ENCODE data around the gene SHISA2. TPM values are rescaled to one million over a fixed set of nuclear protein-coding genes. Genes with fewer than 3 reads are reported as not detected.

Gene SHISA2
- total RNA-seq, 2 donors from 2014 or later: 1.8 TPM; not detected in 1

- H3K9me3 ChIP-seq: no peaks in the 10 kb centered on the region
- no peak overlapping the region for H3K4me3 ChIP-seq
- H3K27ac ChIP-seq: no peak overlapping the region
- peaks cover 25% of the 10 kb centered on the region for H3K4me1 ChIP-seq
- intact Hi-C loops (cut with DNase I): no loop called here
- ATAC-seq: peak; percentile 12
- TF ChIP-seq, protein P1, sequence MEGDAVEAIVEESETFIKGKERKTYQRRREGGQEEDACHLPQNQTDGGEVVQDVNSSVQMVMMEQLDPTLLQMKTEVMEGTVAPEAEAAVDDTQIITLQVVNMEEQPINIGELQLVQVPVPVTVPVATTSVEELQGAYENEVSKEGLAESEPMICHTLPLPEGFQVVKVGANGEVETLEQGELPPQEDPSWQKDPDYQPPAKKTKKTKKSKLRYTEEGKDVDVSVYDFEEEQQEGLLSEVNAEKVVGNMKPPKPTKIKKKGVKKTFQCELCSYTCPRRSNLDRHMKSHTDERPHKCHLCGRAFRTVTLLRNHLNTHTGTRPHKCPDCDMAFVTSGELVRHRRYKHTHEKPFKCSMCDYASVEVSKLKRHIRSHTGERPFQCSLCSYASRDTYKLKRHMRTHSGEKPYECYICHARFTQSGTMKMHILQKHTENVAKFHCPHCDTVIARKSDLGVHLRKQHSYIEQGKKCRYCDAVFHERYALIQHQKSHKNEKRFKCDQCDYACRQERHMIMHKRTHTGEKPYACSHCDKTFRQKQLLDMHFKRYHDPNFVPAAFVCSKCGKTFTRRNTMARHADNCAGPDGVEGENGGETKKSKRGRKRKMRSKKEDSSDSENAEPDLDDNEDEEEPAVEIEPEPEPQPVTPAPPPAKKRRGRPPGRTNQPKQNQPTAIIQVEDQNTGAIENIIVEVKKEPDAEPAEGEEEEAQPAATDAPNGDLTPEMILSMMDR (IDR thresholded peaks at IDR 0.05): peak in 1 of 7 experiments; percentile 13
- no peak for TF ChIP-seq POLR2A (IDR thresholded peaks at IDR 0.05)
- no peaks in the 10 kb centered on the region for H3K27me3 ChIP-seq
- 0 to 4% methylated on average over 4 to 80 of the region's 82 CpGs for WGBS, 2 donors
- H3K36me3 ChIP-seq (replicated peaks in 1 of 2; ENCODE audit: insufficient read depth in 1 of 2, low read depth in 2 of 2): no peaks in the 10 kb centered on the region
- DNase-seq: peak in 2 of 4 donors; percentile 12 to 21
Measured at GRCh38 chr13:26050568-26051230, 1.1 kb downstream of the SHISA2 start.

DNA sequence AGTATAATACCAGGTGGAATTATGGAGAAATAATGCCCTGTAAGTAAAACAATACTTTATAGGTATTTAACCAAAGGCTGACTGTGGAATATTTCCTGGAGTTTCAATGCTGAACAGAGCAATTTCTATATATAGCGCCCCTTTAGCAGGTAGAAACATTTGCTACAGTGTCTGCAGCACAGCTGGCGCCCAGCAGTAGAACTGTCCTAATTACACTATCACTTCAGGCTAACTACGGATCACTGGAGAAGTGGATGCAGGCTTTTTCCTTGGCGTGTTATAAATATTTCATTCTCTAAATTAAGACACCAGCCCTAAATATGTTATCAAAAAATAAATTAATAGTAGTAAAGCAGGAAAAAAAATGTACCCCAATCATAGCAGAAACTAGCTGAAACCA, 3.1 kb downstream of the SHISA2 start:
- H3K36me3 ChIP-seq (replicated peaks in 1 of 2; ENCODE audit: insufficient read depth in 1 of 2, low read depth in 2 of 2): no peaks in the 10 kb centered on the region
- no peak for DNase-seq
- TF ChIP-seq POLR2A (IDR thresholded peaks at IDR 0.05): no peak
- TF ChIP-seq, protein P1 (IDR thresholded peaks at IDR 0.05): no peak
- H3K27me3 ChIP-seq: no peaks in the 10 kb centered on the region
- no peak overlapping the region for H3K27ac ChIP-seq
- no peak for ATAC-seq
- H3K4me3 ChIP-seq: no peak overlapping the region
- H3K4me1 ChIP-seq: peaks cover 25% of the 10 kb centered on the region
- H3K9me3 ChIP-seq: no peaks in the 10 kb centered on the region
- 52 to 61% methylated on average over 4 of the region's 4 CpGs for WGBS, 2 donors
- intact Hi-C loops (cut with DNase I): no loop called here

DNA sequence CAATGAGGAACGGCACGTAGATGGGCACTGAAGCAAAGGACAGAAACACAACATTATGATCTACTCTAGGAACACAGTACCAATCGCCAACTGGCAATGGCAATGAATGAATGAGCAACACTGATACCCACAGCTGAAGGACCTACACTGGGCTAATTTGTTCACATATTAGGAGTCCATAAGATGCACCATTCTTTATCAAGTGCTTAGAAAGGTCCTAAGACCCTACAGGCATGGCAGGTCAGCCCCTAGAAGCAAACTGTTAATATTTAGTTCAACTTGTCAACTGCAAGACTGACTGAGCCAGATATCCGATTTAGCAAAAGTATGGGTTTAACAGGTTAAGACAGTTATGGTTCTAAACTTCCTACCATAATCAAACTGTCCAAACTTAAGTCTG, 4.8 kb downstream of the SHISA2 start:
- DNase-seq (no peak), ATAC-seq (no peak)
- H3K36me3 ChIP-seq (replicated peaks in 1 of 2; ENCODE audit: insufficient read depth in 1 of 2, low read depth in 2 of 2): no peaks in the 10 kb centered on the region
- 77 to 87% methylated on average over 3 to 4 of the region's 4 CpGs for WGBS, 2 donors
- no peak overlapping the region for H3K27ac ChIP-seq
- H3K27me3 ChIP-seq: no peaks in the 10 kb centered on the region
- no peaks in the 10 kb centered on the region for H3K9me3 ChIP-seq
- intact Hi-C loops (cut with DNase I): no loop called here
- no peak for TF ChIP-seq POLR2A (IDR thresholded peaks at IDR 0.05)
- TF ChIP-seq, protein P1 (IDR thresholded peaks at IDR 0.05): no peak
- H3K4me1 ChIP-seq: peaks cover 22% of the 10 kb centered on the region
- H3K4me3 ChIP-seq: no peak overlapping the region

DNA sequence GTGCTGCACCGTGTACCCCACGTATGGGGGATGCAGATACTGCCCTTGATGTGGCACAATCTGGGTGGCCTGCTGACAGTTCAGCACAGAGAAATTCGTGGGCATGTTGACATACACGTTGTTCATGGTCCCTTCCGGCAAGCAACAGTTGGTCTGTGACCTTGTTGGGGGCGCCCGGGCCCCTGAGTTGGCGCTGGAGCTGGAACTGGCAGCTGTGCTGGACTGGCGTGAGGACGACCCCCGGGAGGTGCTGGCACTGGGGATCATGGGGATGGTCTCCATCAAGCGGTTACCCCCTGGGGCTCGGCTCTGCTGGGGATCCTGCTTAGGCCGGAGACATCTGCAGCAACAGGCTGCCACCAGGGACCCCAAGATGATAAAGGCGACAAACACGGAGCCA, 5.2 kb downstream of the SHISA2 start:
- H3K4me1 ChIP-seq: peaks cover 18% of the 10 kb centered on the region
- intact Hi-C loops (cut with DNase I): no loop called here
- no peak for TF ChIP-seq POLR2A (IDR thresholded peaks at IDR 0.05)
- TF ChIP-seq, protein P1 (IDR thresholded peaks at IDR 0.05): no peak
- H3K36me3 ChIP-seq (replicated peaks in 1 of 2; ENCODE audit: insufficient read depth in 1 of 2, low read depth in 2 of 2): no peaks in the 10 kb centered on the region
- no peaks in the 10 kb centered on the region for H3K9me3 ChIP-seq
- no peak overlapping the region for H3K4me3 ChIP-seq
- DNase-seq: no peak
- whole genome bisulfite sequencing, 2 donors: 76 to 80% methylated on average over 5 to 16 of the region's 16 CpGs
- no peak for ATAC-seq
- H3K27ac ChIP-seq: no peak overlapping the region
- no peaks in the 10 kb centered on the region for H3K27me3 ChIP-seq

DNA sequence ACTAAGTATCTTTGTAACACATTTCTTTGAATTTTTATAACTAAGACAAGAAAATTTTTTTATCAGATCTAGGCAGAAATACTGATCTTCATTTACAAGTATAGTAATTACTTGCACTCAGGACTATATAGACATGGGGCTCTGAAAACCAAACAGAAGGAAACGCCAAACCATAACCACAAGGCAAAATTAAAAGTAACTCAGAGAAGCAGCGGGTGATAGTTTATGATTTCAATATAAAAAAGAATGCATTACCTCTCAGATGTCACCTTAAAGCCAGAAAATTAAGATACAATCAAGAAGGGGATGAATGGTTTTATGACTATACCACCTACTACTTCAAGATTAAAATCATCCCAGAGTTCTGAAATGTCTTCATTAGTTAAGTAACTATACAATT, 6.7 kb downstream of the SHISA2 start:
- no peaks in the 10 kb centered on the region for H3K27me3 ChIP-seq

More for the DNA sequence above, 6.7 kb downstream of the SHISA2 start:
- ATAC-seq: no peak
- Histone ChIP-seq H3K9me3 (no peaks in the 10 kb centered on the region), H3K36me3 (replicated peaks in 1 of 2; ENCODE audit: insufficient read depth in 1 of 2, low read depth in 2 of 2) (no peaks in the 10 kb centered on the region), H3K4me3 (no peak overlapping the region), H3K27ac (no peak overlapping the region), H3K4me1 (peaks cover 3% of the 10 kb centered on the region)
- DNase-seq: no peak
- intact Hi-C loops (cut with DNase I): no loop called here
- 63 to 66% methylated on average over 2 of the region's 2 CpGs for WGBS, 2 donors
- TF ChIP-seq POLR2A (IDR thresholded peaks at IDR 0.05): no peak
- TF ChIP-seq, protein P1 (IDR thresholded peaks at IDR 0.05): no peak
